HG03097 (cell line): ENCODE data around the gene KIAA0753.
"Not testable (repeated sequence)": the region's sequence is repeated elsewhere in the genome, so short reads cannot be mapped to it uniquely, and the experiment has no call there.

Experiments used
- ATAC-seq: cut with Tn5 transposase; IDR thresholded peaks from one replicate; pipeline ENCODE4 v1.9.1; 2021; ENCODE audit not compliant: unreplicated experiment, low FRiP score

Gene KIAA0753

DNA sequence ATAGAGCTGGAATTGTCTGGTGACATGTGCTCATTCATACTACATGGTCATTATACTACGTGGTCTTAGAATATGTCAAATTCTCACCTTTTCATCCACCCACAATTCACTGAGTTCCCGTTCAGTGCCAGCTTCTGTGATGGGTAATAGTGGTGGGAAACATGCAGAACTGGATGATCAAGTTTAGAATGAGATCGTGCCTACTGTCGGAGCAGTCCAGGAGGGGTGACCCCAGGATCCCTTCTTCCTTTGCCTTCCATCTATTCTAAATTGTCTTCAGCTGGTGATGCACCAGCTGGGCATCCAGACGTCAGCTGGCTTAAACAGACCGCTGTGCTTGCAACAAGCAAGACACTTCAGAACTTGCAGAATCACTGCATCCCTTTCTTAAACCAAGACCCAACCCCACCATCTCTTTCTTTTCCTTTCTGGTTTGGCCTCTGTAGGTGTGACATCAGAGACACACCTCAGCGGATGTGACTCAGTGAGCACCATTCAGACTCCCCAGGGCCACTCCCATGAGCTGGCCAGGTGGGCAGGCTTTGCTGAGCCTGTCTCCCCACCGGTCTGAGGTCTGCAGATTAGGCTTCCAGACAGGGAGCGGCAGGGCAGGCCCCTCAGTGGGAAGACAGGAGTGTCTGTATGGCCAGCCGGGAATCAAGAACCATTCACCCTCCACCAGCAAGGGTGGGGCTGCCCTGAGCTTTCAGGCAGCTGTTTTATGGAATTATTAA, 29.1 kb upstream of the KIAA0753 start:
- ATAC-seq, result no peak

DNA sequence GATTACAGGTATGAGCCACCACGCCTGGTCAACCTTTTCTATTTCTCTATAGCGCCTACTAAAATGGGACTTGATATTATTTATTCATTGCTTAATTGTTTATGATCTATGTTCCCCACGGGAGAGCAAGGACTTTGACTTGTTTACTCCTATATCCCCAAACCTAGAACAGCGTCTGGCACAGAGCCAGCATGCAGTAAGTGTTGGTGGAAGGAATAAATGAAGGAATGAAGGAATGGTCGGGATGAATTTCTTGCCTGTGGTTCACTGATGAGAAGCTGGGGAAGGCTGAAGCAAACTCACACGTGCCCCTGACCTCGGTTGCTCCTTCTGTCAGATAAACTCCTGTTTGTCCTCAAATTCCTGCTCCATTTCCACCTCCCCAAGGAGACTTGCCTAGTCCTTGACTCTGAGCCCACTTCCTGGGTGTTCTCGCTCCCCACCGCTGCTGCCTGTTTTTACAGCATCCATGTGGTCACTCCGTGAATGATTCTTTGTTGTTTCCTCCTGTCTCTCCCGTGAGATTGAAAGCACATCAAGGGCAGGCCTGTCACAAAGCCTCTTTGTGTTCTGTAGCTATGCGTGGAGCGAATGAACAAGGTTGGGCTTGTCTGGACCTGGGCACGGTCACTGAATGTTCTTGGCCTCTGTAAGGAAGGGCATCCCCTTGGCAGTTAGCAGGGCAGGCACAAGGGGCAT, 28.4 kb upstream of the KIAA0753 start:
- no peak for ATAC-seq

DNA sequence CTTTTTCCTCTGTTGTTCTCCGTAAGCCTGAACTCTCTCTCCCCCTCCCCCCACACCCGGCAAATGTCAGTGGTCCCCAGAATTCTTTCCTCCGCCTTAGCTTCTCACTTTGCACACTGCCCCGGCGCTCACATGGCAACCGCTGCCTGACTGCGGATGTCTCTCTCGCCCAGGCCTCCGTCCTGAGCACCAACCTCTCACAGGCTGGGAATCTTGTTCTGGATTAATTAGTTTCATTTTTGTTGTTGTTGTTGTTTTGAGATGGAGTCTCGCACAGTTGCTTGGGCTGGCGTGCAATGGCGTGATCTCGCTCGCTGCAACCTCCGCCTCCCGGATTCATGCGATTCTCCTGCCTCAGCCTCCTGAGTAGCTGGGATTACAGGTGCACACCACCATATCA, 27.7 kb upstream of the KIAA0753 start:
- no peak for ATAC-seq

DNA sequence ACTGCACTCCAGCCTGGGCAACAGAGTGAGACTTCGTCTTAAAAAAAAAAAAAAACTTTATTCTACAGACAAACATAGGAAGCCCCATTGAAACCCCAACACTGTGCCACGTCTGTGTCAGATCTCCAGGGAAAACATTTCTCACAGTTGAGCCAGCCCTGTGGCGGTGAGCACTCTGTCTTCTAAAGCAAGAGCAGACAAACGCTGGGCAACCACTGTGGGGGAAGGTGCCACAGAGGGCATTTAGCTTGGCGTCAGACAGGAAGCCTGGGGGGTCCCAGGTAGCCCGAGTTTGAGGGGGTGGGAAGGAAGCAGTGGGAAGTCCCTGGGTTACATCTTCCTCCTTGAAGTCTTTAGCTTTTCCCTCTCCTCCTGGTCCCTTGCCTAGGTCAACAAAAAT, 27.0 kb upstream of the KIAA0753 start:
- no peak for ATAC-seq

DNA sequence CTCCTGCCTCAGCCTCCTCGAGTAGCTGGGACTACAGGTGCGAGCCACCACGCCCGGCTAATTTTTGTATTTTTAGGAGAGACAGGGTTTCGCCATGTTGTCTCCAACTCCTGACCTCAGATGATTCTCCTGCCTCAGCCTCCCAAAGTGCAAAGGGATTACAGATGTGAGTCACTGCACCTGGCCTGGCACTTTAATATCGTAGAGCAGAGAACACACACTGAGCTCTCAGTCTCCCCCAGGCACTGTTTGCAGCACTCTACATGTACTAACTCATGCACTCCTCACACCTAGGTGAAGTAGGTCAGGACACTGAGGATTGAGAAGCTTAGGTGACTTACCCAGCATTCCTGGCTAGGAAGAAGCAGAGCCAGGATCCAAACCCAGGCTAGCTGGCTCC, 26.0 kb upstream of the KIAA0753 start:
- no peak for ATAC-seq

DNA sequence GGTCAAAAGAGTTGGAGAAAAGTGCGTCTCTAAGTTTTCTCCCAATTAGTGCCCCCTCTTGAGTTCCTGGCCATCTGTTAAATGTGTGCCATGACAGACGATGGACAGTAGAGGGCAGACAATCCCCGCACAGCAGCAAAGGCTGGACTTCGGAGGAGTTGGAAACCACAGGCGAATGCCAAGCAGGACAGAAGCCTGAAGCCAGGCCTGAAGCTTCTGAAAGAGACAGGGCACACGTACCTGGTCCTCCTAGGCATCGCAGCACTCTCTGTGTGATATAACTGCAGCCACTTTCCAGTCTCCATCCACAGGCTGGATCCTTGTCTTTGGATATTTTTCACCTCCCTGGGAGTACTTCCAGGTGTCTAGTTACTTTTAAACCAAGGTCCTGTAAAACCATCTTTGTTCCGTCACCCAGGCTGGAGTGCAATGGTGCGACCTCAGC, 25.6 kb upstream of the KIAA0753 start:
- ATAC-seq, result no peak

DNA sequence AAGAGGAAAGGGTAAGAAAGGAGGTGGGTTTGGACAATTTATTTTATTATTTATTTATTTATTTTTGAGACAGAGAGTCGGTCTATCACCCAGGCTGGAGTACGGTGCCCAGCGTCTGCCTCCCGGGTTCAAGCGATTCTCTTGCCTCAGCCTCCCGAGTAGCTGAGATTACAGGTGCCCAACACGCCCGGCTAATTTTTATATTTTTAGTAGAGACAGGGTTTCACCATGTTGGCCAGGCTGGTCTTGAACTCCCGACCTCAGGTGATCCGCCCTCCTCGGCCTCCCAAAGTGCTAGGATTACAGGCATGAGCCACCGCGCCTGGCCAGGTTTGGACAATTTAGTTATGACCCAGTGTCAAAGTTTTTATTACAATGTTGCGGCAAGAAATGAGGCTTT, 22.7 kb upstream of the KIAA0753 start:
- ATAC-seq, result not testable (repeated sequence)

DNA sequence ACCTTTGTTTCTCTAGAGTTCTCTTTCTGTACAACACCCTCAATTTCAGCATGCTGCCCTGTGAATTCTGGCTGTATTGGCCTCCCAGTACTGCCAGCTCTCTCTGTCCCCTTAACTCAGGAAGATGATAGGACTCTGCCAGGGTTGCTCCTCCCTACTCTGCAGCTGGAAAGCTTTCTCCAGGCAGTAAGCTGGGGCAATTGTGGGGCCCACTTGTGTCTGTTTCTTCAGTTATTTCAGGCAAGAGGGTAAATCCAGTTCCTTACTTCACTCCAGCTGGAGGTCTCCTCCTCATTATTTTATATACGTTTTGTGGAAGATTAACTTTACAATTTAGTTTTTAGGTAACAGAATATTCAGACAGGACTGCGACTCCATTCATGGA, 20.9 kb upstream of the KIAA0753 start:
- no peak for ATAC-seq

DNA sequence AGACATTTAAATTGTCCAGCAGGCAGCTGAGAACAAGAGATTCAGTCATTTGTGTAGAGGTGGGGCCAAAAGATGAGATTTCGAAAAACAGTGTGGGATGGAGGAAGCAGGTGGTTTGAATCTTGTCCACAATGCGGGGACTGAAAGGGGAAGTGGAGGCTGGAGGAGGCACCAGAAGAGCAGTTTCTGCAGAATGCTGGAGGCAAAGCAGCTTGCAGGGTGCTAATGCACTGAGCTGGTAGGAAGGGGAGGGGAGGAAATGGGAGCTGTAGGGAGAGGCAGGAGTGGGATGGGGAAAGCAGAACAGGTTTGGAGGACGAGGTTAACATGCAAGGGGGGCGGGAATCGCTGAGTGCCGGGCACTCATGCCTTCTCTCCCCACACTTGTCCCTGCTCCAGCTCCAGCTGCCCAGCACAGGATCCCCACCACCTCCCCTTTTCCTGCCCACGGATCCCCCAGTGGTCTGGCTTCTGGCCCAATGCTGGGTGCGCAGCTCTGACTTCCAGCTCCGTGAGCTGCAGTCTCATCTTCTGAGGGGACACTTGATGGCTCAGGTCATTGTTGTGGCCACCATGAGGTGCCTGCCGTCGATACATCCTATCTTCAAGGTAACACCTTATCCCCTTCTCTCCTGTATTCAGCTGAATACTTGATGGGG, 20.4 kb upstream of the KIAA0753 start:
- no peak for ATAC-seq

DNA sequence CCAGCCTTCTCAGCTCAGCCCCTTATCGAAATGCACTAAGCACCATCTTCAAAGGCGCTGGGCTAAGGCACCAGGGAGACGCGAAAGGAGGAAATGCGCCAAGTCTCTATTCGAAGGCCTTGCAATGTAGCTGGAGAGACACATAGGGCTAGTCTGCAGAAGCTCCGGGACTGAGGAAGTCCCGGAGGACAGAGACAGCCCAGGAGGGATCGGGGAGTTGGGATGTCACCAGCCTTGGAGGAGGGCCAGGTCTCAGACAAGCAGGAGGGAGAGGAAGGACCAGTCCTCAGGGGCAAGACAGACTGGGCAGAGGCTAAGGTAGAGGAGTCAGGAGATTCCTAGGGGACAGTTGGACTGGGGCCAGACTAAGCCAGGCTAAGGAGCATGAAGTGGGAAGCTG, 19.6 kb upstream of the KIAA0753 start:
- ATAC-seq, result no peak

DNA sequence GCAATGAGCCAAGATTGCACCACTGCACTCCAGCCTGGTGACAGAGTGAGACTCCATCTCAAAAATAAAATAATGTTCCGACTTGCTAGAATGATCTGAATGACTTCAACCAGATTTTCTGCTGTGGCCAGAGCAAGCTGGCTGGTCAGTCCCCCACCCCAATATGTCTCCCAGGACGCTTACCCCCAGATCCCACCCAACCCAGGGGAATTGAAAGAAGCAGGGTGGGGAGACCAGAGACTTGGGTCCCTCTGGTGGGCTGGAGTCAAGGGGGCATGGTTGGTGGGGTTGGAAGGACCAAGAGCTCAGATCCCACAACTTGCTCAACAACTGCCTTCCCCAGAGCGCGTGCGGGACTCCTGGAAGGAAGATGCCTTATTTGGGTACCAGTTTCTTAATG, 17.9 kb upstream of the KIAA0753 start:
- not testable (repeated sequence) for ATAC-seq

DNA sequence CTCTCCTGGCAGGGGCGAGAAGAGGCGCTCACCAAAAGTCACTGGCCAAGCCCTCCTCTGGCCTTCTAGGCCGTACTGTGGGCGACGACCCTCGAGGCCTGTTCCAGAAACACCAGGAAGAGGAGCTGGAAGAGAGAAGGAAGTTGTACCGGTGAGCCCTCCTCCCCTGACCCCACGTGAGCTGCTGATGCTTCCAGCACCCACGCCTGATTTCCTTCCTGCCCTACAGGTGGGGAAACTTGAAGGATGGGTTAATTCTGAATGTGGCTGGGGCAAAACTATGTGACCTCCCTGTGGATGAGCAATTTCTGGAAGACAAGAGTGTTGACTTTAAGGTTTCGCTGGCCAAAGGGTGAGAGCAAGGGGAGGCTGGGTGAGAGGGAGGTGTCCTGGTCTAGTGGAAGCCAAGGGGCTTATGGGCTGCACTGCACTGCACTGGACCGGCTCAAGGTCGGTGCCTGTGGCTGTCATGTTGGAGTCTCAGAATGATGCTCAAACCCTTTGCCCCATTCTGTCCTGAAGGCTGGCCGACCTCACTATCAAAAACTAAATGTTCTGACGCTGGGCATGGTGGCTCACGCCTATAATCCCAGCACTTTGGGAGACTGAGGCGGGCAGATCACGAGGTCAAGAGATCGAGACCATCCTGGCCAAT, 17.2 kb upstream of the KIAA0753 start:
- no peak for ATAC-seq

DNA sequence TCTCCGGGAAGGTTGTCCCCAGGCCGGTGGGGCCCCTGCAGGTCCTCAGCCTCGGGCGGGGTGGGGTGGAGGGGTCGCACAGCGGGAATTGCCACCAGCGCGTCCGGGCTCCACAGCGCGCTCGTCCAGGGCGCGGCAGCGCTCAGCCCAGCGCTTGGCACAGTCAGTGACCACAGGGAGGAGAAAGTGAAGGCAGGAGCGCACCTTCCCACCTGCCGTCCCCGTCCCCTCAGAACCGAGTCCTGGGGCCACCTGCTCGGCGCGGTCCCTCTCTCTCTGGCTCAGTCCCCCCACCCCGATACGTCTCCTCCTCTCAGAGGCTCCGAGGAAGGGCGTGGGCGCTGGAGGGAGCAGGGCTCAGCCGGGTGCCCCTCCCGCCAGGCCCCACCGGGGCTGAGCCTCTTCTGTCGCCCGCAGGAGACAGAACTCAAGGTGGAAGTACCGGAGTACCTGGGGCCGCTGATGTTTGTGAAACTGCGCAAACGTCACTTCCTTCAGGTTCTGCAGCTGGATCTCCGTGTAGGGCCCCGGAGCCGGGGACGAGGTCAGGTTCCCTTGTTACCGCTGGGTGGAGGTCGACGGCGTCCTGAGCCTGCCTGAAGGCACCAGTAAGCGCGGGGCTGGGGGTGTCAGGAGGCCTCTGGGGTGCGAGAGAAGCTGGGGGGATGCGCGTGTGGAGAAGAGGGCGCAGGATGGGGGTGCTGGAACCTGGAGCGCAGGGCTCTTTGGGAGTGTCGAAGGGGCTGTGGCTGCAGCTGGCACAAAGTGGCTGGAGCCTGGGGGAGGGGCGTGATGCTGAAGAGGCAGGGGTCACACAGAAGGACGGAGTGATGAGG, 16.5 kb upstream of the KIAA0753 start:
- ATAC-seq, result not testable (repeated sequence)

DNA sequence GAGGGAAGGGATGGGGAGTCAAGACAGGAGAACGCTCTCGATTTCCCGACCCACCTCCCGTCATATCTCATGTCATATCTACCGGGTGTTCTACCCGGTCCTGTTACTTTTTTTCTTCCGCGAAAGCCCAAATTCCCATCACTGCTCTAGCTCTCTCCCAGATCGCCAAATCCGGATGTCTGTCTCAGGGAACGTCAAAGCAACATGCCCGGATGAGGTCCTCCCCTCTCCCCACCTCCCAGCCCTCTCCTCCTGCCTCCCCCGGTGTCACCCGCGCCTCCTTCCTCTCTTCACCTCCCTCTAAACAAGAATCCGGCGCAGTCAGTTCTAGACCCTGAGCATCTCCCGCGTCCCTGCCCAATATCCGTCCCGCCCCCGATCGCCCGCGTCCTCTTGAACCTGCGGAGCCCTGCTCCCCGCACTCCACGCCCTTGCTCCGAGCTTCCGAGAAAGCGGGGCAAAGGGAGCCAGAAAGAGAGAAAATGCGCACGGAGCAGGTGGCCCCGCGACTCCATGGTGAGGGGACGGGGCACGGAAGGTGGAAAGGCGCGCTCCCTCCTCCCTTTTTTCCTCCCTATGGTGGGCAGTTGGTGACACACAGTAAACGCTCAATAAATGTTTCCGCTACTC, 15.3 kb upstream of the KIAA0753 start:
- ATAC-seq, result not testable (repeated sequence)

DNA sequence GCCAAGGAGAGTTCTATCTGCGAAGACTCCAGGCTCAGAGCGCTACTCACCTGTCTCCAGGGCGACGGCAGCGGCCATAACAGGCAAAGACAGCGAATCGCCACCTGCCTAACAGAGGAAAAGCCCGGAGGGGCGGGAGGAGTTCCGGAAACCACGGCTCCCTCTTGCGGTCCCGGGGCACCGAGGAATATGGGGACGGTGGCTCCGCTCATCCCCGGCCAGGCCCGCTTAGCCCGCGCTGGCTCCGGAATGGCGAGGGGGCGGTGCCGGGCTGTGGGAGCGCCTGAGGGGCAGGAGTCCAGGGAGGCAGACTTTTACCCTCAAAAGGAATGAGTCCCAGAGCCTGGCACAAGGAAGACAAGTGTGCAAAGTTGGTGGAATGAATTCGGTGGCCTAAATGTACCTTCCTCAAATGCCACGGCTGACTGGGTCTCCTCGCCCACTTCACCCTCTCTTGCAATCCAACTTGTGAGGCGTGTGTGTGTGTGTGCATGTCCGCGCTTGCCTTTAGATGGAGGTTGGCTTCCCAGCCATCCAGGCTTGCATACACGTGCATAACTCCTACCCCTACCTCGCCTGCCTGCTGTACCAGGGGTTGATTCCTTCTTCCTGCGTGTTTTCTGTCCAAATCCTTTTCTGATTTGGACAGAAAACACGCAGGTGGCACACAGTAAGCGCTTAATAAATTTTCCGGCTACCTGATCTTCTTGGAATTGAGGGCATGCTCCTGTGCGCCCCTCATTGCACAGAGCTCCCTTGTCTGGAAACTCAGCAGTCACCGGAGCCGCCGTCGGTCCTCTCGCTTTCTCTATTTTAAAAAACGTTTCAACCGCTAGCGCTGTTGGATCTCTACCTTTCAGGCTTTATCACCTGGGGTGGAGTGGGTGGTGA, 14.6 kb upstream of the KIAA0753 start:
- ATAC-seq, result no peak

DNA sequence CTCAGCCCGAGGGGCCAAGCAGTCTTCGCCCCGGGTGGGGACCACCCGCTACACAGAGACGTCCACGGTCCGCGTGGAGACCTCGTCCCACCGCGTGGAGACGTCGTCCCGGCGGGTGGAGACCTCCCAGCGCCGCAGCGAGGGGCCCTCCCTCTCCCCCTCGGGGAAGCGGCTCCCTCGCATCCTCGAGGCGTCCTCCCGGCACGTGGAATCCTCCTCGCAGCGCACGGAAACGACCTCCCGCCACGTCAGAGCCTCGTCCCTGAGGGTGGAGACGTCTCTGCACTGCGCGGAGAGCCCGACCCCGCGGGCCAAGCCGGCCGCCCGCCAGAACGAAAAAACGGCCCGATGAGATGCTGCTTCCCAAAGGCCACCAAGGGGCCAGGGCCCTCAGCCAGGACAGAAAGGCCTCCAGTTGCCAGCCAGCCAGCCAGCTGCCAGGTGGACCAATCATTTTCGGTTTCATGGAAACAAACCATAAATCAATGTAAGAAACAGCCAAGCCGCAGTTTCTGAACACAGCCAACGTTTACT, 11.5 kb upstream of the KIAA0753 start:
- ATAC-seq, result peak; percentile 13

DNA sequence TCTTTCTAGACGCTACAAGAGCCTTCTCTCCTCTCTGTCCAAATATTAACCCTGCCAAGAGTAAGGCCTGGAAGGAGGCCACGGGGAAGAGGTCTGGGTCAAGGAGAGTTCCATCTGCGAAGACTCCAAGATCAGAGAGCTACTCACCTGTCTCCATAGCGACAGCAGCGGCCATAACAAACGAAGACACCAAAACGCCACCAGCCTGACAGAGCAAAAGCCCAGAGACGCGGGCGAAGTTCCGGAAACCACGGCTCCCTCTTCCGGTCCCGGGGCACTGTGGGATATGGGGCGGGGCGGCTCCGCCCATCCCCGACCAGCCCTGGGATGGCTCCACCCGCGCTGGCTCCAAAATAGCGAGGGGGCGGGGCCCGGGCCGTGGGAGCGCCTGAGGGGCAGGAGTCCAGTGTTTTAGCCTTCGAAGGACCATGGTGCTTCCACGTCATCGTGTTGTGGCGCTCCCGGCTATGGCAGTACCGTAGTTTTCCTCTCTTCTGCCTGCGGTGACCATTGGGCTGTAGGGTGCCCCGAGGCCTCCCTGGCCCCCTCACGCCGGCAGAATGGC, 10.9 kb upstream of the KIAA0753 start, which contains the start of the genes C17orf100 and MED31:
C17orf100 (plus strand) TSS at position 409 of the 565 bp plus-strand sequence; CDS start at position 561, 152 bp downstream.
MED31 (minus strand) TSS at position 252 of the 565 bp plus-strand sequence; CDS start at position 175, 77 bp downstream.
- ATAC-seq, result peak; percentile 85

DNA sequence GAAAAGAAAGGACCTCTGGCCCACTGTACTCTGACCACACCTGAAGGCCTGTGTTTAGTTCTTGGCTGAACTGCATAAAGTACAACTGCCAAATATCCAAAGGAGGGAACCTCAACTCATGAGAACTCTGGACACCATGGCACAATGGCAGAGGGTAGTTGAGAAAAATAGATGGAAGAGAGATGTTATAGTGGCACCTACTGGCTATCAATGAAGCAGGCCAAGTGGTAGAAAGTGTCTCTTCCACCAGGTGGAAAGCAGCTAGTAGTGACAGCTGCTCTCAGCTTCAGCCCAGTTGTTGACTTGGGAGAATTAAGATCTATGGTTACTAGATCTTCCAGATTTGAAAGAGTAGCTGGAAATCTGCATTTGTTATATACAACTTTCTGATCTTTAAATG, 7.7 kb upstream of the KIAA0753 start:
- no peak for ATAC-seq
